Stimulated activated CD8-positive, alpha-beta memory T cell treated with anti-CD3 and anti-CD28 coated beads, Interleukin-12 subunit alpha, Interleukin-12 subunit beta, amount 100 ng/mL, for 4 hours (primary cell): ENCODE results near the gene DPH6.
"Not testable (repeated sequence)": the region's sequence is repeated elsewhere in the genome, so short reads cannot be mapped to it uniquely, and the experiment has no call there.

ENCODE experiments used
- DNase-seq: peaks from one replicate; pipeline ENCODE4 v3.0.0-alpha.2; 2020; ENCODE audit warnings: low read depth

The DPH6 gene

GRCh38 chr15:35545824-35546510 lies at the start of gene DPH6:
Gene DPH6 (minus strand): TSS chr15:35546165. CDS start chr15:35546141, 24 bp downstream.
- DNase-seq: peak; percentile 79

GRCh38 chr15:35595656-35596055 lies 49.7 kb upstream of the DPH6 start:
- DNase-seq: no peak

DNA sequence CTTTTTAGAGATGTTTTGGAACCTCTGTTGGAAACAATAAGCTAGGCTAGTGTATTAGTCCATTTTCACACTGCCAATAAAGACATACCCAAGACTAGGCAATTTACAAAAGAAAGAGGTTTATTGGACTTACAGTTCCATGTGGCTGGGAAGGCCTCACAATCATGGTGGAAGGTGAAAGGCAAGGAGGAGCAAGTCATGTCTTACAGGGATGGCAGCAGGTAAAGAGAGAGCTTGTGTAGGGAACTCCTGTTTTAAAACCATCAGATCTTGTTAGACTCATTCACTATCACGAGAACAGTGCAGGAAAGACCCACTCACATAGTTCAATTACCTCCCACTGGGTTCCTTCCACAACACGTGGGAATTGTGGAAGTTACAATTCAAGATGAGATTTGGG lies 46.0 kb upstream of the DPH6 start:
- not testable (repeated sequence) for DNase-seq

DNA sequence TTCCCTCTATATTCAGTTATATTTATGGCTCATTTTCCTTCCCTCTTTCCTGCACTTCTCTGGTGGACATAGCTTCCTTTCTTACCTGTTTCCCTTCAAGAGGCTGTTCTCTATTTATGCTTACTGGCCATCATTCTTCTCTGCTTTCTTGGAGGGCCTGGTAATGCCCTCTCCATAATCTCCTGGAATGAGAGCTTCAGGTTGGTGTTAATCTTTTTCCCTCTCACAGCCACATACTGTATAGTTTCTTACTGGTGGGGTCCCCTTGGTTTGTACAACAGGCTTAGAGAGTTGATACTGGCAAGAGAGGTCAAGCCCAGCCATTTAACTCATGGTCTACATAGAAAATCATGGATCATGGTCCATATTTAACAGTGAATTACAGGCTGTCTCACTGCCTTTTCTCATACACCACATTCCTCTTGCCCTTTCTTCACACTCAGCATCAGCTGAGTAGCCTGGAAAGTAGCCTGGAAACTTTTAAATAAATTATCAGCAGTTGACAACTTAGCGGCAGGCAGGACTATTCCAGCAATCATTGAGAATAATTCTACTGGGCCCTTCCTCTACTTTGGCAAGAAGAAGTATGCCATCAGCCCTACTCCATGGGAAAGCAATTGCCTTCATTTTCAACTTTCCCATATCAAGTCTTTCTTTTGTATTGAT lies 38.0 kb upstream of the DPH6 start:
- DNase-seq: no peak

- DNase-seq: no peak
Observed at GRCh38 chr15:35580606-35581005, 34.6 kb upstream of the DPH6 start.

- no peak for DNase-seq
Observed at GRCh38 chr15:35567392-35567791, 21.4 kb upstream of the DPH6 start.

DNA sequence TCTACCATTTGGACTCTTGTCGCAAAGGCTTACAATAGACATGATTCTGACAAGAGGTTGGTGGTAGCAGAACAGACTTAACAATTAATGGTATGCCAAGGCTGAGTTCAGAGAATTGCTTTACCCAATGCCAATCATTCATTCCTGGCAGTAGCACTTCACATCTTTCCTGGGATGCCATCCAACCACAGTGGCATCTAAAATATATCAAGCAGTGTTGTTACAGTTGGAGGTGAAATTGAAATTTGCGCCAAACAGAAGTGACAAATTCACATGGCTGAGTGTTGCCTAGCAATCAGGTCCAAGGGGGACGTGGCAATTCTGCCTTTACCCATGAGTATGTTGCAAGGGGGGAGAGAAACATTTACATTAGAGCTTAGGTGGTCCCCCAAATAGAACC lies 21.0 kb upstream of the DPH6 start:
- no peak for DNase-seq

GRCh38 chr15:35565901-35566300 lies 19.9 kb upstream of the DPH6 start:
- DNase-seq: no peak

GRCh38 chr15:35562641-35563040 lies 16.7 kb upstream of the DPH6 start:
- no peak for DNase-seq

DNA sequence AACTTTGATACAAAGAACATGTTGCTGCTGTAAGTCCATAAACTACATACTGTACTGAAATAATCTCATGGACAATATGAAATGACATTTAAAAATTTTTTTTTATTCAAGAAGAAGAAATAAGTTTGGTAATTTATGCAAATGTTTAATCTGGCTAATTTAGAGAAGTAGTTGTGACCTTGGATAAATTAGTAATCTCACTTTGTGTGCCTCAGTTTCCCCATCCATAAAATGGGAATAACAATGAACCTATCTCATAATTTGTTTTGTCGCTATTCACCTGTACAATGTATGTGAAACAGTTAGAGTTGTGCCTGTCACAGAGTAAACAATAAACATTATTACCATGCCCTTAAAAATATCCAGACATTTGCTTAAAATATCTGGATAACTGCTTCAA lies 15.3 kb upstream of the DPH6 start:
- no peak for DNase-seq

DNA sequence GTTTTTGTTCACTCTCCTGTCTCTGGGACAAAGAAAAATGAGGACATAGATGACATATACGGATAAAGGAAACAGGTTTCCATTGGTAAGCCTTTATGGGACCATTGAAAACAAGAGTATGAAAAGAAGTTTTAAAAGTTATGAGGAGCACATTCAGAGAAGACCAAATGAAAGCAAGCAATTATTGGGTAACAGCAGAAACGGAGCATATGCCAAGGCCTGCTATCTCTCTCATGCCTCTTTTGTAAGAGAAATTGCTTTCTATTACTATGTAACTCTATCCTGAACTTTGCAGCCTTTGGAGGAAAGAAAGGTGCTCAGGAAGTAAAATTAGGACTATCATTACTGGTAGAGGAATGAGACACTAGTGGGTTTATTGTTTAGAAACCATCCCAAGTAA lies 14.9 kb upstream of the DPH6 start:
- DNase-seq: no peak

- DNase-seq: no peak
Observed at GRCh38 chr15:35560258-35560657, 14.3 kb upstream of the DPH6 start.

DNA sequence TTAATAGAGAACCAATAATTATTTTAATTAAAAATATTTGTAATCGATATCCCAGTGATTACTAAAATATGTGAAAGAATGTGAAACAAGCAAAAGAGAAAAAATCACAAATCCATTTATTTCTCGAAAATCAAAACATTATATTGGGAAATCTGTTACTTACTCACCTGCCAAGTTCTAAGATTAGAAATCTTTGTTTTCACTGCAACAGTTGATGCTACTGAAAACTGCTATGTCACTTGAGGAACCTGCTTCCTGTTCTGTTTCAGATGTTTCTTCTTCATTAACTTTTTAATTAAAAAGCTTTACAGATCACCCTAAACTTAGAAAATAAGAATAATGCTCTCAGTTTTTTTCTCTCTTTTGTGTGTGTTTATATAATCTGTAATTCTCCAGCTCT lies 13.7 kb upstream of the DPH6 start:
- DNase-seq: no peak

- no peak for DNase-seq
Observed at GRCh38 chr15:35557544-35557943, 11.6 kb upstream of the DPH6 start.

GRCh38 chr15:35557012-35557411 lies 11.0 kb upstream of the DPH6 start:
- DNase-seq: no peak

GRCh38 chr15:35555244-35555643 lies 9.3 kb upstream of the DPH6 start:
- DNase-seq: no peak

DNA sequence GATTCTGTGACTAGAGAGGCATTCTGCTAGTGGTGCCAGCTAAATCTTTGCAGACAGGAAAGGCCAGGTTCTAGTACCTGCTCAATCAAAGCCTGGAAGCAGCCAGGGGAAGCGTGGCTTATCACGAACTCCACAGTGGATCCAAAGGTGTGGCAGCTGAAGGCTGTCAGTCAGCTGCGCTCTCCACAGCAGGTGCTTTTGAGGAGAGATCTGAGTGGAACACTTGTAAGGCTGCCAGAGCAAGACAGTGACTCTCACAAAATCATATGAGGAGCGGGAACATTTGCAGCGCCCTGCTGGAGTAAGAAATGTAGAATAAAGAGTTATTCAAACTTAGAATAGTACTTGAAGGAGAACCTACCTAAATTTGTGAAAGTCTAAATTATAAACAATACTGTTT lies 5.0 kb upstream of the DPH6 start:
- DNase-seq: no peak

- no peak for DNase-seq
Observed at GRCh38 chr15:35549567-35549966, 3.6 kb upstream of the DPH6 start.

DNA sequence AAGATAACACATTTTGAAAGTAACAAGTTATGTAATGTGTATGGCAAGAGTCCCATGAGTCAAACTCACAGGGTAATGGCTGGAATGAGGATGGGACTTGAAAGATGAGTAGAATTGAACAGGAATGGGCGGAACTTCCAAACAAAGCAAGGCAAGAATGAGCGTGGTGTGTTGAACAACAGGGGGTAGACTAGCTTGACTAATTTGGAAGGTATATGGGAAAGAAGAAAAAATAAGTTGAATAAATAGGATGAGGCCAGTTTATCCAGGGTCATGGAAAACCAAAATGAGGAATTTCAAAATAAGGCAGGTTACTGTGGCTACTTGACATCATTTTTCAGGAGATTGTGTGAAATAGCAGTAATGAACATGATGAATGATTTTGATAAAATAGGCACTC lies 2.5 kb upstream of the DPH6 start:
- no peak for DNase-seq

DNA sequence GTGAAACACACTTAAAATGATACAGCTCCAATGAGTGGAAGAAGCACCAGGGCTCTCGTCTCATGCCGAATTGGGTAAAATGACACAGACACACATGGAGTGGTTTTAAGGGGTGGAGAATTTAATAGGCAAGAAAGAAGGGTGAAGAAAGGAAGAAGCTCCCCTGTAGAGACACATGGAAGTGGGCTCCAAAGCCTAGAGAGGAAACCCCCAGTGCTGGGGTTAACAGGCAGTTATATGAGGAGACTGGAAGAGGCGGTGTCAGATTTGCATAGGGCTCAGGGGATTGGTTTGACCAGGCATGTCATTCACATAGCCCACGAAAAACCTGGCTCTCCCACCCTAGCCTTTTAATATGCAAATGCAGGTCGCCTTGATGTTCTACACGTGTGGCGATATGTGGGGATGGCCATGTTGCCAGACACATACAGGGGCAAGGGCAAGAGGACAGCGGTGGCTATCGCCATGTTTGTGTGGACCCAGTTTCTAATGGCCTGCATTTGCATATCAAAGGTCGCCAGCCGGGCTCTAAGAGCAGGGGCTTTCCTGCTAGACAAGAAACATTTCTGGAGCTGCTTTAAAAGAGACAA lies 1.9 kb upstream of the DPH6 start:
- DNase-seq: no peak

DNA sequence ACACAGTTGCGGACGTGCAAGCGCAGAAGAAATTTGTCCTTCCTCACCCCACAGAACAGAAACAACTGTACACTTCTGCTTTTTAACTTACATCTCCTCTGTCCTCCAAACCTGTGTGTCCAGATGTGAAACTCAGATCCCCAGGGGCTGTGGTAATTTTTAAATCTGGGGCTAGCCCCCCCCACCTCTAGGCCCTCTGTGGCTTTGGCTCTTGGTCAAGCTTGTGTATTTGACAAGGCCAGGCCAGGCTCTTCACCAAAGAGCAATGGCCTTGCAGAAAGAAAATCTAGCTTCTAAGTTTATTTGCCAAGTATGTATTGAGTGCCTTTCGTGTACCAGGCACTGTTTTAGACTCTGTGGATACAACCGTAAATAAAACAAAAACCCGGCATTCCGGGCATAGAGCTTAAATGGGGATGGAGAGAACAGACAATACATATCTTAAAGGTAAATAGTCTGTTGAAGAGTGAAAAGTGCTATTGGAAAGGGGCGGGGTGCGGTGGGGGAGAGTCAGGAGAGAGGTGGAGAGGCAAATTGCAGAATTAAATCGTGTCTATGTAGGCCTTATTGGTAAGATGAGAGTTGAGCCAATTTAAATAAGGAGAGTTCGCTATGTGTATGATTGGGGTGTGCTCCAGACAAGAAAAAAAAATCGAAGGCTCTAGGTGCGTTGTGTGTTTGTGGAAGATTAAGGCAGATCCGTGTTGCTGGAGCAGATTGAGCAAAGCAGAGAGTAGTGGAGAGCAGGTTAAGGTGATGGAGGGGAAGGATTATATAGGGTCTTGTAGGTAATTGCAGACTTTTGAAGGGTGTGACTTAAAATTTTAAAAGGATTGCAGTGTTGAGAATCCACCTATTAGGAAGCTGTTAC lies 781 bp upstream of the DPH6 start:
- no peak for DNase-seq

DNA sequence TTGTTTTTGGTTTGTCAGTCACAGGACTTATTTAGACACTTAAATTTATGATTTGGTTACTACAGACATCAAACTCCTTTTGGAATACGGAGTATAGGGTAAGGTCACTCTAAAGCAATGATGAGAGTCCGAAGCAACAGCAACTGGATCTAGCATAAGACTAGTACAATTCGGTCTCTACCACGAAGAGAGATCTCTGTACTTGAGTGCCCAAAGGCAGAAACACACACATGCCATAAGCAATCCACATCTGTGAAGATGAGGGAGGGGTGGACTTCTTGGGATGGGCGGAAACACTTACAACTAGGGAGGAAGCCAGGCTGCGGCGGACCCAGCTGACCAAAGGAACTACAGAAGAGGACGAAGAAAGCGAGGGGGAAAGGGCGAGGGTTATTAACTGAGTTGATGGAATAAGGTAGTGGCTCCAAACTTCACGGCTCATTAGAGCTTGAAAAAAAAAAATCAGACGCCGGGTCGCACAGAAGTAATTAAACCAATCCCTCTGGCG lies 595 bp downstream of the DPH6 start:
- no peak for DNase-seq
